ENCODE data around the gene CHCHD6. TPM values are rescaled to one million over a fixed set of nuclear protein-coding genes. Genes with fewer than 3 reads are reported as not detected.

Gene CHCHD6
- total RNA-seq, 2 experiments from 2014 or later: 15.9 to 16.9 TPM

GRCh38 chr3:126732281-126733060 is 28.4 kb downstream of the CHCHD6 start:
- POLR2A ChIA-PET: no interaction called here
- CTCF ChIA-PET: no interaction called here

- POLR2A ChIA-PET: no interaction called here
- CTCF ChIA-PET: interaction anchor here (1.7 kb wide), 1 partner anchor 53 kb away, joined by 4 read pairs; no protein-coding TSS in a partner anchor
Observed at GRCh38 chr3:126733061-126733430, 29.0 kb downstream of the CHCHD6 start.

GRCh38 chr3:126734106-126734723 is 30.2 kb downstream of the CHCHD6 start:
- ChIA-PET CTCF (interaction anchor here (1.7 kb wide), 1 partner anchor 54 kb away, joined by 4 read pairs; no protein-coding TSS in a partner anchor), POLR2A (no interaction called here)

GRCh38 chr3:126737527-126737926 is 33.5 kb downstream of the CHCHD6 start:
- ChIA-PET POLR2A (no interaction called here), CTCF (no interaction called here)

GRCh38 chr3:126742057-126742456 is 38.0 kb downstream of the CHCHD6 start:
- ChIA-PET CTCF (no interaction called here), POLR2A (no interaction called here)

- POLR2A ChIA-PET: no interaction called here
Observed at GRCh38 chr3:126743350-126743749, 39.3 kb downstream of the CHCHD6 start.

DNA sequence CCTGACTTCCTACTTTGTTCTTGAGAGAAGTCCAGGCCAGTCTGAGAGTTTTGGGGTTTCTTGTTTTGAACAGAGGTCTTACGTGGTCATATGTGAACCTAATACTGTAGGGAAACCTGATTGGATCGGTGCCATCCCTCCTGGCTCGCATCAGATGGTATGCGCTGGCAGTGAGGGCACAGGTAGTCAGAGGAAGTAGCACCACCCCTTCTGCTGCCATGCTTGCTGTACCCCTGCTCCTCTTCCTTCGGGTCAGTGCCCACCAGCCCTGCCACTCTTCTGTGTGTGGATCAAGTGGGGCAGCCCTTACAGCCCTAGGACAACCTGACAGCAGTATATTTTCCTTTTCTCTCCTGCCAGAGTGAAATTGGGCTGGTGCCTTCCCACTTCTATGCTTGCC is 39.7 kb downstream of the CHCHD6 start:
- POLR2A ChIA-PET: no interaction called here
- CTCF ChIA-PET: no interaction called here

More at GRCh38 chr3:126743350-126743749, 39.3 kb downstream of the CHCHD6 start:
- CTCF ChIA-PET: no interaction called here

DNA sequence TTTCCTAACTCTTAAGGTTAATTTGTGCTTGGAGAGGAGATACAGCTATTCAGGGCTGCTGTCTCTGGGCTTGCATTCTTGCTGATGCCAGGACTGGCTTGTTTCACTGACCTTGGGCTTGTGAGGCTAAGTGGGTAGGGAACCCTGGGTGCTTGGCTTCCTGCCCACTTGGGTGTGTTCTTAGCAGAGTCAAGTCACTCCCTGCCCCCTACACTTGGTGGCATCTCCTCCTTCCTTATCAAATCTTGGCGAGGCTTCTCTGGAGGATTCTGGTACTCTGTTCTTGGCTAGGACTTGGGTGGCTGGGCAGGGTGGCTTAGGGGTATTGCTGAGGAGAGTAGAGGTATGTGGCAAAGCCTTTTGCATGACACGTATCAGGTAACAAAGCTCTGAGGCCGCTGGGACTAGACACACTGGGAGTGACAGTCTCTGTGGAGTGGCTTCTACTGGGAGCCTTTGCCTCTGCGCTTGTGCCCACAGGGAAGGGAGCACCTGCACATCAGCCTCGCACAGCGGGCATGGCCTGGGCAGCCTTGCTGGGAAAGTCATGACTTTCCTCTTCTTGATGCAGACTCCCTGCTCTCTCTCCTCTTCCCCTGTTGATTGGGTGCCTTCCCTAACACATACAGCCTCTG is 41.8 kb downstream of the CHCHD6 start:
- ChIA-PET POLR2A (no interaction called here), CTCF (no interaction called here)

DNA sequence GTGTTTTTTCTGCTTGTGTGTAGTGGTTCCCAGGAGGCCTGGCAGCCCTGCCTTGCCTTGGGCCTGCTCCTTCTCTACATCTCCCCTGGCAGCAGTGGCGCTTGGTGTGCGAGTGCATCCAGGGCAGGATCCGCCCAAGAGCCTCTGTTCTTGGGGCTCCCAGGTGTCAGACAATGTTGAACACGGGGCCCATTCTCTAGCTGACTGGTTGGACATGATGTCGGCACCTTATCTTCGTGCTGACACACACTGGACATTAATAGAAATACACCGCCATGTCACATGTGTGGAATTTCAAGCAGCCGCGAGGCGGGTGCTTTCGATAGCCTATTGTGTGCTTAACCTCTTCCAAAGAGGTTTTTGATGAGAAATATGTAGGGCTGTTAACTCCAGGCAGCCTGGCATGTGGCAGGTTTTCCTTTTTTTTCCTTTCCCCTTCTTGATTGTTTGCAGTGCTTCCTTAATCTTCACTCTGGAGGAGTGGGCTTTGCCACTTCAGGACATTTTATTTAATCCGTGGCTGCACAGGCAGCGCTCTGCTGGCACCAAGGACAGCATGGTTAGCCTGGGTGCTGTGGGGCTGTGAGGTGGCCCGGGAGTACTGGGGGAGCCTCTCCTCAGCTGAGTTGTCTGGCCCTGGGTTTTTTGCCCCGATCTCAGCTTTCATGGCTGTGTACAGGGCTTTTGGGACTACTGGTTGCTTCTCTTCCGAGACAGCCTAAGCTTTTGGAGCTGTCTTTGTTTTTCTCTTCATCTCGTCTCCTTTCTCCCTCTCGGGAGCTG is 42.5 kb downstream of the CHCHD6 start:
- ChIA-PET POLR2A (no interaction called here), CTCF (no interaction called here)

GRCh38 chr3:126747768-126748167 is 43.7 kb downstream of the CHCHD6 start:
- CTCF ChIA-PET: interaction anchor here (0.7 kb wide), 1 partner anchor 227 kb away, joined by 4 read pairs; no protein-coding TSS in a partner anchor
- POLR2A ChIA-PET: no interaction called here

DNA sequence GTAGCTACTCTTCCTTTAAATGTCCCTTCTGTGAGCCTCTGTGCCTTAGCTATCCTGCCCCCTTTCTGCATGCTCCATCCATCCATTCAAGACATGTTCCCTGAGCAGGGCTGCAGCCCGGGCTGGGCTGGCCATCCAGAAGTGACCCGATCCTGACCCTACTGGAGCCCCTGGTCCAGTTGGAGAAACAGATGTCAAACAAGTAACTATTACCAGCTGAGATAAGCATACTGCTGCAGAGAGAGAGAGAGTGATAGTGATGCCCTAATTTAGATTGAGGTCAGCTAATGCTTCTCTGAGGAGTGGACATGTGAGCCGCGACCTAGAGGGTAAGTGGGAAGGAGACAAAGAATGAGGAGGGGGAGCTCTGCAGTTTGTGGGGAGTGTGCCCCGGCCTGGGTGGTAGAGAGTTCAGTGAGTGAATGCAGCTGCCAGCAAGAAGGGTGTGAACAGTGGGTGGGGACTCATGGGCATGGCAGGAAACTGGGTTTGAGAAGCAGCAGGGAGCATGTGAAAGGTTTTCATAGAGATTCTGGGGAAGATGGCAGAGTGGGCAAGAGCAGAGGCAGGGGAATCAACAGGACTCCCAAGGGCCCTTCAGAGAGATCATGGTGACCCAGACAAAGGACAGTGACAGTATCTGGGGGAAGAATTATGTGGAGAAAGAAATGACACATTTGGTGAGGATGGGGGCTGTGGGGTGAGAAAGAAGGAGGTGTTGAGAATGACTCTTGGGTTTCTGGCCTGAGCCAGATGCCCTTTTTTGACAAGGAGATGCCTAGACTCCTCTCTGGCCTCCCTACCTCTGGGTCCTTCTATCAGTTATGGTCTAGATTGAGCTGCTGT is 44.9 kb downstream of the CHCHD6 start:
- POLR2A ChIA-PET: no interaction called here
- CTCF ChIA-PET: interaction anchor here (1.2 kb wide), 1 partner anchor 233 kb away, joined by 4 read pairs; the partner anchor contains the start of gene PLXNA1

DNA sequence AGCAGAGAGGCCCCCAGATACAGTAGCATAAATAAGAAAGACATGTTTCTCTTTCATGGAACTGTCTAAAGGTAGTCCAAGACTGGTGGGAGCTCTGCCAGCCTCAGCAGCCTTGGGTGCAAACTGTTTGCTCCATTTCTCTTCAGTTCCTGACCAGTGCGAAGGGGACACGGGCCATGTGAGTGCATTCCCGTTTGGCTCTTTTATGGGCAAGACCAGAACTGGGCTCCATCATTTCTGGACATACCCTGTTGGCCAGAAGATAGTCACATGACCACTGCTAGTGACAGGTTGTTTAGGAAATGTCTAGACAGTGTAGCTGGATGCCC is 45.5 kb downstream of the CHCHD6 start:
- CTCF ChIA-PET: interaction anchor here (1.2 kb wide), 1 partner anchor 233 kb away, joined by 4 read pairs; the partner anchor contains the start of gene PLXNA1
- POLR2A ChIA-PET: no interaction called here

GRCh38 chr3:126749931-126750755 is 46.1 kb downstream of the CHCHD6 start:
- POLR2A ChIA-PET: no interaction called here
- CTCF ChIA-PET: interaction anchor here (1.2 to 1.6 kb wide), 2 partner anchors 232 to 794 kb away, joined by 4 read pairs; partner anchors contain the start of gene PLXNA1

DNA sequence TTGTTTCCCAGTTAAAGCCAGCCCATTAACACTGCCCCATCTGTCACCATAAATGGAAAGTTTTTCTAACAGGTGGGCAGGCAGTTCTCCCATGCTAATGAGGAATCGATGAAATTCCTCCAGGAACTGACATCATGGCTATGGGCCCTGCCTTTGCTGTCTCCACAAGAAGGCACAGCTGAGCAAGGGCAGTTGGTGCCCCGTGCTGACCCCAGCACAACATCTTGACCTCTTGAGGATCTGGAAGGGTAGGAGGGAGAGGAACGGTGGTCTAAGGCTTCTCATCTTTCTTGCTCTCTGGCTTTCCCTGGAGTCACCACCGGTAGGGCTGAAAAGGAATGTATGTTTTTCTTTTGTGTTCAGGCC is 46.7 kb downstream of the CHCHD6 start:
- ChIA-PET CTCF (interaction anchor here (0.7 to 1.6 kb wide), 2 partner anchors 35 to 793 kb away, joined by 4 read pairs; no protein-coding TSS in a partner anchor), POLR2A (no interaction called here)

GRCh38 chr3:126751611-126752302 is 47.7 kb downstream of the CHCHD6 start:
- POLR2A ChIA-PET: no interaction called here
- CTCF ChIA-PET: interaction anchor here (0.7 to 1.6 kb wide), 5 partner anchors 9 to 796 kb away, joined by 3 to 5 read pairs (median 4); no protein-coding TSS in a partner anchor

- POLR2A ChIA-PET: no interaction called here
- CTCF ChIA-PET: interaction anchor here (1.3 kb wide), 3 partner anchors 9 to 230 kb away, joined by 3 to 5 read pairs (median 3); no protein-coding TSS in a partner anchor
Observed at GRCh38 chr3:126752303-126753190, 48.5 kb downstream of the CHCHD6 start.
